ENCODE data around the gene RNU6-1. TPM values are rescaled to one million over a fixed set of nuclear protein-coding genes. Genes with fewer than 3 reads are reported as not detected.

Gene RNU6-1
- total and polyA plus RNA-seq, 9 donors, result not detected

- no peaks in the 10 kb centered on the region for H3K27me3 ChIP-seq
- no peak for TF ChIP-seq CTCF (IDR thresholded peaks at IDR 0.05)
- no peaks in the 10 kb centered on the region for H3K36me3 ChIP-seq
- H3K9me3 ChIP-seq, result peaks cover 0 to 3% of the 10 kb centered on the region in 2 donors
- H3K4me3 ChIP-seq, result no peak overlapping the region
- no peaks in the 10 kb centered on the region for H3K4me1 ChIP-seq (ENCODE audit: insufficient read depth)
- DNase-seq, result no peak
- intact Hi-C loops (cut with DNase I), result loop anchor here in 1 of 4 donors (10.0 kb wide), 1 partner anchor 338 kb away; no protein-coding TSS in a partner anchor
- WGBS, 3 donors, result 82 to 84% (median 83%) methylated on average over 3 of the region's 3 CpGs
- H3K27ac ChIP-seq, result no peak overlapping the region
These were observed 26.7 kb downstream of the RNU6-1 start for GRCh38 chr15:67813104-67813634.

GRCh38 chr15:67812241-67812644 is 27.6 kb downstream of the RNU6-1 start:
- Histone ChIP-seq H3K4me3 (no peak overlapping the region), H3K27ac (no peak overlapping the region), H3K36me3 (no peaks in the 10 kb centered on the region), H3K4me1 (ENCODE audit: insufficient read depth) (no peaks in the 10 kb centered on the region), H3K27me3 (no peaks in the 10 kb centered on the region), H3K9me3 (peaks cover 0 to 3% of the 10 kb centered on the region in 2 donors)
- 79 to 80% (median 79%) methylated on average over 11 of the region's 11 CpGs for WGBS, 3 donors
- DNase-seq, result no peak
- intact Hi-C loops (cut with DNase I), result loop anchor here in 1 of 4 donors (10.0 kb wide), 1 partner anchor 337 kb away; no protein-coding TSS in a partner anchor
- no peak for TF ChIP-seq EP300 (IDR thresholded peaks at IDR 0.05)
- no peak for TF ChIP-seq POLR2A (IDR thresholded peaks at IDR 0.05)
- no peak for TF ChIP-seq CTCF (IDR thresholded peaks at IDR 0.05)

GRCh38 chr15:67809866-67810265 is 30.0 kb downstream of the RNU6-1 start:
- no peaks in the 10 kb centered on the region for H3K4me1 ChIP-seq (ENCODE audit: insufficient read depth)
- 83 to 90% (median 83%) methylated on average over 6 of the region's 6 CpGs for WGBS, 3 donors
- no peak overlapping the region for H3K4me3 ChIP-seq
- no peaks in the 10 kb centered on the region for H3K27me3 ChIP-seq
- intact Hi-C loops (cut with DNase I), result loop anchor here in 1 of 4 donors (10.0 kb wide), 1 partner anchor 335 kb away; no protein-coding TSS in a partner anchor
- H3K9me3 ChIP-seq, result no peaks in the 10 kb centered on the region
- TF ChIP-seq CTCF (IDR thresholded peaks at IDR 0.05) (no peak), EP300 (IDR thresholded peaks at IDR 0.05) (no peak), POLR2A (IDR thresholded peaks at IDR 0.05) (no peak)
- no peak overlapping the region for H3K27ac ChIP-seq
- H3K36me3 ChIP-seq, result no peaks in the 10 kb centered on the region
- DNase-seq, result no peak

GRCh38 chr15:67809441-67809840 is 30.4 kb downstream of the RNU6-1 start:
- Histone ChIP-seq H3K27ac (no peak overlapping the region), H3K9me3 (no peaks in the 10 kb centered on the region), H3K27me3 (no peaks in the 10 kb centered on the region), H3K4me1 (ENCODE audit: insufficient read depth) (no peaks in the 10 kb centered on the region), H3K36me3 (no peaks in the 10 kb centered on the region), H3K4me3 (no peak overlapping the region)
- intact Hi-C loops (cut with DNase I), result no loop called here
- DNase-seq, result no peak
- WGBS, 3 donors, result 87 to 95% (median 95%) methylated on average over 5 of the region's 5 CpGs
- TF ChIP-seq POLR2A (IDR thresholded peaks at IDR 0.05) (no peak), EP300 (IDR thresholded peaks at IDR 0.05) (no peak), CTCF (IDR thresholded peaks at IDR 0.05) (no peak)

Data from ovary (tissue), 9 donors.